OCI-LY7 (cell line): Measurements from ENCODE around the gene VRTN.

Source experiments
- EZH2phosphoT487 ChIP-seq: fragments of 200-600 bp; sonication (generic); IDR thresholded peaks from 2 replicates; pipeline ENCODE4 v1.6.1; 2018; ENCODE audit warnings: low read depth, borderline replicate concordance, mild to moderate bottlenecking, mixed run types, antibody characterized with exemption, low read length, moderate library complexity, mixed read lengths
- TF ChIP-seq, protein P1 (sequence below): fragments of 200-600 bp; sonication (generic); conservative IDR thresholded peaks from 2 replicates; pipeline ENCODE4 v1.5.1; 2014; ENCODE audit warnings: mild to moderate bottlenecking, antibody characterized with exemption, low read length, moderate library complexity, mixed read lengths

DNA sequence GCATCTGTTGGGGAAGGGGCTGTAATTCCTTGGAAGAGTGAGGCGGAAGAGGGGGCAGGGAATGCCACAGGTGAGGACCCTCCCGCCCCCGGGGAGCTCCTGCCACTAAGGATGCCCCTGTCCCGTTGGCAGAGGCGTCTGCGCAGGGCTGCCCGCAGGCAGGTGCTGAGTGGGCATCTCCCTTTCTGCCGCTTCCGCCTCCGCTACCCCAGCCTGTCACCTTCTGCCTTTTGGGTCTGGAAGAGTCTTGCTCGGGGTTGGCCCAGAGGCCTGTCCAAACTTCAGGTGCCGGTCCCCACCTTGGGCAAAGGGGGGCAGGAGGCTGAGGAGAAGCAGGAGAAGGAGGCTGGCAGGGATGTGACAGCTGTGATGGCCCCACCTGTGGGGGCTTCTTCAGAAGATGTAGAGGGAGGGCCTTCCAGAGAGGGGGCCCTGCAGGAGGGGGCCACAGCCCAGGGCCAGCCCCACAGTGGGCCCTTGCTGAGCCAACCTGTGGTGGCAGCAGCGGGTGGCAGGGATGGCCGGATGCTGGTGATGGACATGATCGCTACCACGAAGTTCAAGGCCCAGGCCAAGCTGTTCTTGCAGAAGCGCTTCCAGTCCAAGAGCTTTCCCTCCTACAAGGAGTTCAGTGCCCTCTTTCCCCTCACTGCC is 10.0 kb downstream of the VRTN start:
- TF ChIP-seq, protein P1, sequence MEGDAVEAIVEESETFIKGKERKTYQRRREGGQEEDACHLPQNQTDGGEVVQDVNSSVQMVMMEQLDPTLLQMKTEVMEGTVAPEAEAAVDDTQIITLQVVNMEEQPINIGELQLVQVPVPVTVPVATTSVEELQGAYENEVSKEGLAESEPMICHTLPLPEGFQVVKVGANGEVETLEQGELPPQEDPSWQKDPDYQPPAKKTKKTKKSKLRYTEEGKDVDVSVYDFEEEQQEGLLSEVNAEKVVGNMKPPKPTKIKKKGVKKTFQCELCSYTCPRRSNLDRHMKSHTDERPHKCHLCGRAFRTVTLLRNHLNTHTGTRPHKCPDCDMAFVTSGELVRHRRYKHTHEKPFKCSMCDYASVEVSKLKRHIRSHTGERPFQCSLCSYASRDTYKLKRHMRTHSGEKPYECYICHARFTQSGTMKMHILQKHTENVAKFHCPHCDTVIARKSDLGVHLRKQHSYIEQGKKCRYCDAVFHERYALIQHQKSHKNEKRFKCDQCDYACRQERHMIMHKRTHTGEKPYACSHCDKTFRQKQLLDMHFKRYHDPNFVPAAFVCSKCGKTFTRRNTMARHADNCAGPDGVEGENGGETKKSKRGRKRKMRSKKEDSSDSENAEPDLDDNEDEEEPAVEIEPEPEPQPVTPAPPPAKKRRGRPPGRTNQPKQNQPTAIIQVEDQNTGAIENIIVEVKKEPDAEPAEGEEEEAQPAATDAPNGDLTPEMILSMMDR: no peak
- no peak for TF ChIP-seq EZH2phosphoT487
